Measurements from ENCODE around the gene ADK. TPM values are rescaled to one million over a fixed set of nuclear protein-coding genes. Genes with fewer than 3 reads are reported as not detected.

Gene ADK
- total and polyA plus RNA-seq, 2 experiments from 2014 or later = 39.9 to 53.0 TPM

- TF ChIP-seq, protein P1, sequence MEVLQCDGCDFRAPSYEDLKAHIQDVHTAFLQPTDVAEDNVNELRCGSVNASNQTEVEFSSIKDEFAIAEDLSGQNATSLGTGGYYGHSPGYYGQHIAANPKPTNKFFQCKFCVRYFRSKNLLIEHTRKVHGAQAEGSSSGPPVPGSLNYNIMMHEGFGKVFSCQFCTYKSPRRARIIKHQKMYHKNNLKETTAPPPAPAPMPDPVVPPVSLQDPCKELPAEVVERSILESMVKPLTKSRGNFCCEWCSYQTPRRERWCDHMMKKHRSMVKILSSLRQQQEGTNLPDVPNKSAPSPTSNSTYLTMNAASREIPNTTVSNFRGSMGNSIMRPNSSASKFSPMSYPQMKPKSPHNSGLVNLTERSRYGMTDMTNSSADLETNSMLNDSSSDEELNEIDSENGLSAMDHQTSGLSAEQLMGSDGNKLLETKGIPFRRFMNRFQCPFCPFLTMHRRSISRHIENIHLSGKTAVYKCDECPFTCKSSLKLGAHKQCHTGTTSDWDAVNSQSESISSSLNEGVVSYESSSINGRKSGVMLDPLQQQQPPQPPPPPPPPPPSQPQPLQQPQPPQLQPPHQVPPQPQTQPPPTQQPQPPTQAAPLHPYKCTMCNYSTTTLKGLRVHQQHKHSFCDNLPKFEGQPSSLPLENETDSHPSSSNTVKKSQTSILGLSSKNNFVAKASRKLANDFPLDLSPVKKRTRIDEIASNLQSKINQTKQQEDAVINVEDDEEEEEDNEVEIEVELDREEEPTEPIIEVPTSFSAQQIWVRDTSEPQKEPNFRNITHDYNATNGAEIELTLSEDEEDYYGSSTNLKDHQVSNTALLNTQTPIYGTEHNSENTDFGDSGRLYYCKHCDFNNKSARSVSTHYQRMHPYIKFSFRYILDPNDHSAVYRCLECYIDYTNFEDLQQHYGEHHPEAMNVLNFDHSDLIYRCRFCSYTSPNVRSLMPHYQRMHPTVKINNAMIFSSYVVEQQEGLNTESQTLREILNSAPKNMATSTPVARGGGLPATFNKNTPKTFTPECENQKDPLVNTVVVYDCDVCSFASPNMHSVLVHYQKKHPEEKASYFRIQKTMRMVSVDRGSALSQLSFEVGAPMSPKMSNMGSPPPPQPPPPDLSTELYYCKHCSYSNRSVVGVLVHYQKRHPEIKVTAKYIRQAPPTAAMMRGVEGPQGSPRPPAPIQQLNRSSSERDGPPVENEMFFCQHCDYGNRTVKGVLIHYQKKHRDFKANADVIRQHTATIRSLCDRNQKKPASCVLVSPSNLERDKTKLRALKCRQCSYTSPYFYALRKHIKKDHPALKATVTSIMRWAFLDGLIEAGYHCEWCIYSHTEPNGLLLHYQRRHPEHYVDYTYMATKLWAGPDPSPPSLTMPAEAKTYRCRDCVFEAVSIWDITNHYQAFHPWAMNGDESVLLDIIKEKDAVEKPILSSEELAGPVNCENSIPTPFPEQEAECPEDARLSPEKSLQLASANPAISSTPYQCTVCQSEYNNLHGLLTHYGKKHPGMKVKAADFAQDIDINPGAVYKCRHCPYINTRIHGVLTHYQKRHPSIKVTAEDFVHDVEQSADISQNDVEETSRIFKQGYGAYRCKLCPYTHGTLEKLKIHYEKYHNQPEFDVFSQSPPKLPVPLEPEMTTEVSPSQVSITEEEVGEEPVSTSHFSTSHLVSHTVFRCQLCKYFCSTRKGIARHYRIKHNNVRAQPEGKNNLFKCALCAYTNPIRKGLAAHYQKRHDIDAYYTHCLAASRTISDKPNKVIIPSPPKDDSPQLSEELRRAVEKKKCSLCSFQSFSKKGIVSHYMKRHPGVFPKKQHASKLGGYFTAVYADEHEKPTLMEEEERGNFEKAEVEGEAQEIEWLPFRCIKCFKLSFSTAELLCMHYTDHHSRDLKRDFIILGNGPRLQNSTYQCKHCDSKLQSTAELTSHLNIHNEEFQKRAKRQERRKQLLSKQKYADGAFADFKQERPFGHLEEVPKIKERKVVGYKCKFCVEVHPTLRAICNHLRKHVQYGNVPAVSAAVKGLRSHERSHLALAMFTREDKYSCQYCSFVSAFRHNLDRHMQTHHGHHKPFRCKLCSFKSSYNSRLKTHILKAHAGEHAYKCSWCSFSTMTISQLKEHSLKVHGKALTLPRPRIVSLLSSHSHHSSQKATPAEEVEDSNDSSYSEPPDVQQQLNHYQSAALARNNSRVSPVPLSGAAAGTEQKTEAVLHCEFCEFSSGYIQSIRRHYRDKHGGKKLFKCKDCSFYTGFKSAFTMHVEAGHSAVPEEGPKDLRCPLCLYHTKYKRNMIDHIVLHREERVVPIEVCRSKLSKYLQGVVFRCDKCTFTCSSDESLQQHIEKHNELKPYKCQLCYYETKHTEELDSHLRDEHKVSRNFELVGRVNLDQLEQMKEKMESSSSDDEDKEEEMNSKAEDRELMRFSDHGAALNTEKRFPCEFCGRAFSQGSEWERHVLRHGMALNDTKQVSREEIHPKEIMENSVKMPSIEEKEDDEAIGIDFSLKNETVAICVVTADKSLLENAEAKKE (CRISPR knock-in tag; IDR thresholded peaks at IDR 0.05) = no peak
- TF ChIP-seq JUNB (IDR thresholded peaks at IDR 0.05; ENCODE audit: unreplicated experiment) (no peak), CREB1 (CRISPR knock-in tag; IDR thresholded peaks at IDR 0.05; ENCODE audit: low read depth) (no peak)
- TF ChIP-seq, protein P2, sequence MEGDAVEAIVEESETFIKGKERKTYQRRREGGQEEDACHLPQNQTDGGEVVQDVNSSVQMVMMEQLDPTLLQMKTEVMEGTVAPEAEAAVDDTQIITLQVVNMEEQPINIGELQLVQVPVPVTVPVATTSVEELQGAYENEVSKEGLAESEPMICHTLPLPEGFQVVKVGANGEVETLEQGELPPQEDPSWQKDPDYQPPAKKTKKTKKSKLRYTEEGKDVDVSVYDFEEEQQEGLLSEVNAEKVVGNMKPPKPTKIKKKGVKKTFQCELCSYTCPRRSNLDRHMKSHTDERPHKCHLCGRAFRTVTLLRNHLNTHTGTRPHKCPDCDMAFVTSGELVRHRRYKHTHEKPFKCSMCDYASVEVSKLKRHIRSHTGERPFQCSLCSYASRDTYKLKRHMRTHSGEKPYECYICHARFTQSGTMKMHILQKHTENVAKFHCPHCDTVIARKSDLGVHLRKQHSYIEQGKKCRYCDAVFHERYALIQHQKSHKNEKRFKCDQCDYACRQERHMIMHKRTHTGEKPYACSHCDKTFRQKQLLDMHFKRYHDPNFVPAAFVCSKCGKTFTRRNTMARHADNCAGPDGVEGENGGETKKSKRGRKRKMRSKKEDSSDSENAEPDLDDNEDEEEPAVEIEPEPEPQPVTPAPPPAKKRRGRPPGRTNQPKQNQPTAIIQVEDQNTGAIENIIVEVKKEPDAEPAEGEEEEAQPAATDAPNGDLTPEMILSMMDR (conservative IDR thresholded peaks at IDR 0.05; ENCODE audit: low read depth in 2 of 2) = no peak
These were observed 299.6 kb downstream of the ADK start (continued) for GRCh38 chr10:74450602-74451001.

DNA sequence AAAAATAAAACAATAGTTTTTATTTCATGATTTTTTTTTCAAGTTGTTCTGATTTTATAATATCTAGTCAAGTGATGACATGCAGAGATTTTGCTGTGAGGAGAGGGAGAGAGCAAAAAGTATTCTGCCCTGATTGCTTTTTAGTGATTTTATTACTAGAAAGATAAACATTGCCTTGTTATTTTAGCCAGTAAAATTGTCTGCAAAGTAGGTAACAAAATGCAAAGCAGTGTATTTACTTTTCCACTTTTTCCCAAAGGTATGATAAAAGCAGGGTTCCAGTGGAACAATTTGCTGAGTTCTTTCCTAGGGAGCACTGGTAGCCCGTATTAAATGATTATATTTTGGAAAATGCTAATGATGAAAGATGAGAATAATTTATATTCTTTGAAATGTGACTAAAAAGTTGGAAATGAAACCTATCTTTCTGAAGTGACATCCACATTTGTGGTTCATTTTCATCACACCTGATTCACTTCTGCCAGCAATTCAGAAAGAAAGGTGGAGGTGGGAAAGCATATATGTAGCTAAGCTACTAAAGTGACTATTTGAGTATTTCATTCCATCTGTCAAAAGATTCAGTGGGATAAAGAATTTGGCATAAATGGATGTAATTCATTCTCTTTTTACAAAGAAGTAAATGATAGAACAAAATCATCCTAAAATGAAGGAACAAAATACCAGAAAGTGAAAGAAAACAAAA, 300.3 kb downstream of the ADK start:
- Mint-ChIP-seq H3K27me3 (ENCODE audit: insufficient read depth, low read depth, poor library complexity) (no peaks in the 10 kb centered on the region), H3K27ac (no peak overlapping the region), H3K9me3 (no peaks in the 10 kb centered on the region), H3K4me1 (peaks cover 8% of the 10 kb centered on the region), H3K4me3 (no peak overlapping the region), H3K36me3 (ENCODE audit: low read depth) (peaks cover 6% of the 10 kb centered on the region; the same call in 2 of the 3 replicates)
- Histone ChIP-seq H3K9me2 (ENCODE audit: insufficient read depth) (no peaks in the 10 kb centered on the region), H3K36me3 (ENCODE audit: insufficient read depth) (no peaks in the 10 kb centered on the region), H3K27me3 (ENCODE audit: insufficient read depth) (no peaks in the 10 kb centered on the region), H3K27ac (ENCODE audit: low read depth) (no peak overlapping the region), H3K4me1 (ENCODE audit: insufficient read depth) (peaks cover 6% of the 10 kb centered on the region), H4K20me1 (replicated peaks; ENCODE audit: insufficient read depth) (no peaks in the 10 kb centered on the region), H2AFZ (no peak overlapping the region), H3K79me2 (replicated peaks; ENCODE audit: insufficient read depth) (no peaks in the 10 kb centered on the region), H3F3A (replicated peaks; ENCODE audit: low read depth) (no peaks in the 10 kb centered on the region), H3K4me3 (no peak overlapping the region), H3K4me2 (no peak overlapping the region)
- ATAC-seq = no peak
- no peak for DNase-seq (ENCODE audit: low spot score)
- no peak for TF ChIP-seq ZNF114 (CRISPR knock-in tag; IDR thresholded peaks at IDR 0.05)
- TF ChIP-seq, protein P2 (conservative IDR thresholded peaks at IDR 0.05; ENCODE audit: low read depth in 2 of 2) = no peak
